NCI-H446 (cell line): ENCODE data around the gene AFMID.
A peak's percentile ranks its signal among the peaks of the same experiment; 100 is the strongest.

Experiments used
- DNase-seq, 2 experiments: peaks; one replicate each; lab custom pipeline; 2025; lab: John Stamatoyannopoulos, UW

Gene AFMID

GRCh38 chr17:78223765-78224164 lies 36.6 kb downstream of the AFMID start:
- no peak for DNase-seq

GRCh38 chr17:78224231-78225087 lies 37.3 kb downstream of the AFMID start:
- DNase-seq = peak; percentile 85 to 93

DNA sequence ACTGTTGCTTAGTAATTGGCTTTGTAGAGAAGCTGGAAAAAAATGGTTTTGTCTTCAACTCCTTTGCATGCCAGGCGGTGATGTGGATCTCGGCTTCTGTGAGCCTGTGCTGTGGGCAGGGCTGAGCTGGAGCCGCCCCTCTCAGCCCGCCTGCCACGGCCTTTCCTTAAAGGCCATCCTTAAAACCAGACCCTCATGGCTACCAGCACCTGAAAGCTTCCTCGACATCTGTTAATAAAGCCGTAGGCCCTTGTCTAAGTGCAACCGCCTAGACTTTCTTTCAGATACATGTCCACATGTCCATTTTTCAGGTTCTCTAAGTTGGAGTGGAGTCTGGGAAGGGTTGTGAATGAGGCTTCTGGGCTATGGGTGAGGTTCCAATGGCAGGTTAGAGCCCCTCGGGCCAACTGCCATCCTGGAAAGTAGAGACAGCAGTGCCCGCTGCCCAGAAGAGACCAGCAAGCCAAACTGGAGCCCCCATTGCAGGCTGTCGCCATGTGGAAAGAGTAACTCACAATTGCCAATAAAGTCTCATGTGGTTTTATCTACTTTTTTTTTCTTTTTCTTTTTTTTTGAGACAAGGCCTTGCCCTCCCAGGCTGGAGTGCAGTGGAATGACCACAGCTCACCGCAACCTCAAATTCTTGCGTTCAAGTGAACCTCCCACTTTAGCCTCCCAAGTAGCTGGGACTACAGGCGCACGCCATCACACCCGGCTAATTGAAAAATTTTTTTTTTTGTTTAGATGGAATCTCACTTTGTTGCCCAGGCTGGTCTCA lies 38.1 kb downstream of the AFMID start:
- DNase-seq = peak; percentile 77 to 79

DNA sequence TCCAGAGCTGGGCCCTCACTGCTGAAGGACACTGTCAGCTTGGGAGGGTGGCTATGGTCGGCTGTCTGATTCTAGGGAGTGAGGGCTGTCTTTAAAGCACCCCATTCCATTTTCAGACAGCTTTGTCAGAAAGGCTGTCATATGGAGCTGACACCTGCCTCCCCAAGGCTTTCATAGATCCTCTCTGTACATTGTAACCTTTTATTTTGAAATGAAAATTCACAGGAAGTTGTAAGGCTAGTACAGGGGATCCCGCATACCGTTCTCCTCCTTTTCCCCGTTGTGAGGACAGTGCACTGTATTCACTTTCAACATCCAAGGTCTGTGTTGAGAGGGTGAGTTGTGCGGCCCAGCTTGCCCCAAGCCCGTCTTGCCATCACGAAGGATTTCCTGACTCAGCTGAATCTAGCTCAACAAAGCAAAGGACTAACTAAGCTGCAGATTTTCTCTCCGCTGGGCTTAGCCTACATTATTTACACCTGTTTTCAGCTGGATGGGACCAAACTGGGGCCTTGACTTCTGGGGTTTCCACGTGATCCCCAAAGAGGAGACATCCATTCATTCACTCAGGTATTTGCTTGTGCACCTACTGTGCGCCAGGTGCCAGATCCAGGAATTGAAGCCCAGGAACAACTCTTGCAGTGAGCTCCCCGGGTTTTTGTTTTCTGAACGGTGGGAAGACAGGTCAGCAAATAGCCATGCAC lies 39.0 kb downstream of the AFMID start:
- no peak for DNase-seq

GRCh38 chr17:78226759-78227454 lies 39.7 kb downstream of the AFMID start:
- peak in 1 of 2 experiments; percentile 60 for DNase-seq

DNA sequence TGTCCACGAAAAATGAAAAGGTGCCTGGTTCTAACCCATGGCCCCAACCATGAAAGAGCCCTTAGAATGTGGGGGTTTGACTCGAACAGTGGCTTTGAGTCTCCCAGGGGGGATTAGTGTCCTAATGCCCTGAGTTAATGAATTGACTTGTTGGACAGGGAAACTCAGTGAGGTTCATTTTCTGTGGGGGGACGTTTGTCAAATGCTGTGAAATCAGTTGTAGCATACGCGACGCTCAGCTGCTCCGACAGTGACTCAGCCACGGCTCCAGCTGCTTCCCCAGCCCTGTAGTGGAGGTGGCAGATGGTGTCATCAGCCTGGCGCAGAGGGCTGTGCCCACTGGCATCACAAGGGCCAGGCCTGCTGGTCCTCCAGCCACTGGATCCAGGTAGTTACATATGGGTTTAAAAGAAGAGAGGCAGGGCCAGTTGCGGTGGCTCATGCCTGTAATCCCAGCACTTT lies 40.3 kb downstream of the AFMID start:
- peak; percentile 65 to 90 for DNase-seq

- no peak for DNase-seq
These were observed 41.0 kb downstream of the AFMID start for GRCh38 chr17:78228176-78228575.

GRCh38 chr17:78230252-78230962 lies 43.2 kb downstream of the AFMID start:
- DNase-seq = no peak

DNA sequence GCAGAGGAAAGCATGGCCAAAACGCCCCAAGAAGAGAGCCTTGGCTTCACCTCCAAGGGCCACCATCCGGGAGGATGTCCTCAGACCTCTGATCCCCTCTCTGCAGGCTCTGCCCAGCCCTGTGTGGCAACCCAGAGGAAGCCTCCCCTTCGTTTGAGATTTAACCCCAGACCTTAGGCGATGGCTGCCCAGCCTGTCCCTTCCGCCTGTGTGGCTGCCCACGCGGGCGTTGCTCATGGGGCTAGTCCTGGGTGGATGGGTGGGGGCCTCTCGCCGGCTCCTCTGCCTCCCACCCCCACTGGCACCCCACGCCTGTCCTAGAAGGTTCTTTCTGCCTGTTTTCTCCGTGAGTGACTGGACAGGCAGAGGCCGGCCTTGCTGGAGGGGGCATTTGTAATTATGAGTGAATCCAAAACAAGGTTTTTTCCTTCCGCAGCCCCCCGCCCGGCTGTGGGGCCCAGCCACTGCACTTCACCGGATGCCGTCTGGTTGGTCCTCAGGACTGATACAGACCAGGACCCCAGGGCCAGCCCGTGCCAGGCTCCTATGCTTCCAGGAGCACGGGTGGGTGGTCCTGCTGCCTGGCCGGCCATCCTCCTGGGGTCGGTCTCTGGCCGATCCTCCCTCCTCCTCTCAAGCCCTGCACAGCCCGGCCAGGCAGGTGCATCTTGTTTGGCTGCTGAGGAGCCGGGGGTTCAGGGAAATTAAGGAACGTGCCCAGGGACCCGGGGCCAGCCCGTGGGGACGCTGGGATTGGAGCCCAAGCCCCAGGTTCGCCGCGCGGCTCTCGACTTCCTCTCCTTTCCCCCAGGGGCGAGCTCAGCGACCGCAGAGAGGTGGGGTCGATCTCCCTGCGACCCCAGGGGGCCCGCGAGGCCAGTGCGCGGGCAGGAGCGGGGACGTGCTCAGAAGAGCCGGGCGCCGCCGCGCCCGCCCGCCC lies 44.1 kb downstream of the AFMID start, which contains the start of gene TMEM235:
Gene TMEM235 (plus strand): TSS at position 636 of the 940 bp plus-strand sequence. CDS start 393 bp downstream, outside the sequence.
- DNase-seq = no peak

- no peak for DNase-seq
These were observed 45.1 kb downstream of the AFMID start for GRCh38 chr17:78231991-78232858.

- DNase-seq = no peak
These were observed 45.7 kb downstream of the AFMID start for GRCh38 chr17:78232859-78233173.

GRCh38 chr17:78233678-78234077 lies 46.5 kb downstream of the AFMID start:
- DNase-seq = no peak

GRCh38 chr17:78234261-78234865 lies 47.2 kb downstream of the AFMID start:
- no peak for DNase-seq

DNA sequence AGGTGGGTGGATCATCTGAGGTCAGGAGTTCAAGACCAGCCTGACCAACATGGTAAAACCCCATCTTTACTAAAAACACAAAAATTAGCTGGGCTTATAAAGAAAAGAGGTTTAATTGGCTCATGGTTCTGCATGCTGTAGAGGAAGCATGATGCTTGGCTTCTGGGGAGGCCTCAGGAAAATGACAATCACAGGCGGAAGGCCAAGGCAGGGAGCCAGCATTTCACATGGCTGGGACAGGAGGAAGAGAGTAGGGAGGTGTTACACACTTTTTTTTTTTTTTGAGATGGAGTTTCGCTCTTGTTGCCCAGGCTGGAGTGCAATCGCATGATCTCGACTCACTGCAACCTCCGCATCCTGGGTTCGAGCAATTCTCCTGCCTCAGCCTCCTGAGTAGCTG lies 47.9 kb downstream of the AFMID start:
- peak; percentile 66 to 69 for DNase-seq

- no peak for DNase-seq
These were observed 48.7 kb downstream of the AFMID start for GRCh38 chr17:78235885-78236284.

DNA sequence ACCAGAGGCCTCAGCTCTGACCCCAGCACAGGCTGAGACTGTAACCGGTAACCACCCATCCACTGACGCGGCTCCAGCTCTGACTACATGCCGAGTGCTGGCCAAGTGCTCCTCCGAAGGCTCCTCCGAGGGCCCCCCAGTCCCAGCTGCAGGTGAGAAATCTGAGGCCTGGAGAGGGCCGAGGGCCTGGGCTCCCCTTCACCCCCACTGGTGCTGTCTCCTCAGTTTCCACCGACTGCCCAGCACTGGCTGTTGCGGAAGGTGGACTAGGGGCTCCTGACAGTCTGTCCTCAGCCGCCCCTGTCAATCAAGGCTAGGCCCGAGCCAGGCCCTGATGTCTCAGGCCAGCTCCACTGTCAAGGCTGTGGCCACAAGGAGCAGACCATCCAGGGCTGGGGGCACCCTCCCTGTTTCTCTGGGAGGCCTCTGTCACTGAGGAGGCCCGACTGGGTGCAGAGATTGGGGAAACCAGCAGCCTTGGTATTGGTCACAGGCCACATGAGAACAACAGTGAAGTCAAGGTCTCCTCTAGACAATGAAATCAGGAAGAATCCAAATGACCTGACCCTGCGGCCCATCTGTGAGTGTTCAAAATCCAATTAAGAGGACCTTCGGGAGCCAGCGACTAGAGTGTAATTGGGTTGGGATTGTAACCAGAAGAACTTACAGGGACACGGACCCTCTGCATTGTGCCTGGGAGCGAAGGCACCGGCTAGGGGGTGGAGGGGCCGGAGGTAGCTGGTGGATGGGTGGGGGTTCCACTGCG lies 49.4 kb downstream of the AFMID start:
- DNase-seq = no peak

- DNase-seq = peak; percentile 42 to 85
These were observed 50.3 kb downstream of the AFMID start for GRCh38 chr17:78237401-78238012.
